Measurements from ENCODE around the gene WNT5B. TPM values are rescaled to one million over a fixed set of nuclear protein-coding genes. Genes with fewer than 3 reads are reported as not detected.

The WNT5B gene
- total RNA-seq, 2 donors from 2014 or later: 0.71 to 6.1 TPM

DNA sequence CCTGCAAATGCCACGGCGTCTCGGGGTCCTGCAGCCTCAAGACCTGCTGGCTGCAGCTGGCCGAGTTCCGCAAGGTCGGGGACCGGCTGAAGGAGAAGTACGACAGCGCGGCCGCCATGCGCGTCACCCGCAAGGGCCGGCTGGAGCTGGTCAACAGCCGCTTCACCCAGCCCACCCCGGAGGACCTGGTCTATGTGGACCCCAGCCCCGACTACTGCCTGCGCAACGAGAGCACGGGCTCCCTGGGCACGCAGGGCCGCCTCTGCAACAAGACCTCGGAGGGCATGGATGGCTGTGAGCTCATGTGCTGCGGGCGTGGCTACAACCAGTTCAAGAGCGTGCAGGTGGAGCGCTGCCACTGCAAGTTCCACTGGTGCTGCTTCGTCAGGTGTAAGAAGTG is 16.8 kb downstream of the WNT5B start:
- Histone ChIP-seq H3K9ac (ENCODE audit: extremely low read depth, low read length, poor library complexity, severe bottlenecking) (no peak overlapping the region), H3K4me1 (ENCODE audit: control insufficient read depth, insufficient read depth, low read length) (peaks cover 5% of the 10 kb centered on the region), H3K4me3 (ENCODE audit: low read length) (no peak overlapping the region), H3K36me3 (ENCODE audit: control insufficient read depth, insufficient read depth, low read length) (no peaks in the 10 kb centered on the region), H3K9me3 (ENCODE audit: control insufficient read depth, low read length) (no peaks in the 10 kb centered on the region), H3K27me3 (ENCODE audit: control insufficient read depth, insufficient read depth, low read length, poor library complexity, severe bottlenecking) (no peaks in the 10 kb centered on the region), H3K27ac (ENCODE audit: low read depth, low read length) (no peak overlapping the region)
- DNase-seq: no peak
- H3K27me3 Mint-ChIP-seq (ENCODE audit: insufficient read depth): peaks cover 5% of the 10 kb centered on the region
- no peak overlapping the region for H3K27ac Mint-ChIP-seq
- no peaks in the 10 kb centered on the region for H3K9me3 Mint-ChIP-seq
- no peak overlapping the region for H3K4me3 Mint-ChIP-seq
- no peaks in the 10 kb centered on the region for H3K36me3 Mint-ChIP-seq (ENCODE audit: low read depth)
- 95% methylated on average over 16 to 29 of the region's 29 CpGs for WGBS, 2 experiments (ENCODE audit: insufficient coverage in 1 of 2, insufficient read length in 1 of 2)
- H3K4me1 Mint-ChIP-seq: peaks cover 36% of the 10 kb centered on the region
- no peak for TF ChIP-seq CTCF (conservative IDR thresholded peaks at IDR 0.05)

DNA sequence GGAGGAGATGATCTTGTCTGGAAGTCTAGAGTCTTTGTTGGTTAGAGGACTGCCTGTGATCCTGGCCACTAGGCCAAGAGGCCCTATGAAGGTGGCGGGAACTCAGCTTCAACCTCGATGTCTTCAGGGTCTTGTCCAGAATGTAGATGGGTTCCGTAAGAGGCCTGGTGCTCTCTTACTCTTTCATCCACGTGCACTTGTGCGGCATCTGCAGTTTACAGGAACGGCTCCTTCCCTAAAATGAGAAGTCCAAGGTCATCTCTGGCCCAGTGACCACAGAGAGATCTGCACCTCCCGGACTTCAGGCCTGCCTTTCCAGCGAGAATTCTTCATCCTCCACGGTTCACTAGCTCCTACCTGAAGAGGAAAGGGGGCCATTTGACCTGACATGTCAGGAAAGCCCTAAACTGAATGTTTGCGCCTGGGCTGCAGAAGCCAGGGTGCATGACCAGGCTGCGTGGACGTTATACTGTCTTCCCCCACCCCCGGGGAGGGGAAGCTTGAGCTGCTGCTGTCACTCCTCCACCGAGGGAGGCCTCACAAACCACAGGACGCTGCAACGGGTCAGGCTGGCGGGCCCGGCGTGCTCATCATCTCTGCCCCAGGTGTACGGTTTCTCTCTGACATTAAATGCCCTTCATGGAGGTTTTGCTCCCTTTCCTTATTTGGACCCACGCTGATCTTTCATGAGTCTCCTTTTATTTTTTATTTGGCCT is 17.7 kb downstream of the WNT5B start:
- Mint-ChIP-seq H3K27ac (no peak overlapping the region), H3K27me3 (ENCODE audit: insufficient read depth) (peaks cover 6% of the 10 kb centered on the region), H3K9me3 (no peaks in the 10 kb centered on the region), H3K36me3 (ENCODE audit: low read depth) (no peaks in the 10 kb centered on the region), H3K4me1 (peaks cover 38% of the 10 kb centered on the region), H3K4me3 (no peak overlapping the region)
- TF ChIP-seq CTCF (conservative IDR thresholded peaks at IDR 0.05): no peak
- 84 to 85% methylated on average over 19 to 21 of the region's 21 CpGs for WGBS, 2 experiments (ENCODE audit: insufficient coverage in 1 of 2, insufficient read length in 1 of 2)
- Histone ChIP-seq H3K36me3 (ENCODE audit: control insufficient read depth, insufficient read depth, low read length) (no peaks in the 10 kb centered on the region), H3K27ac (ENCODE audit: low read depth, low read length) (no peak overlapping the region), H3K4me1 (ENCODE audit: control insufficient read depth, insufficient read depth, low read length) (peaks cover 5% of the 10 kb centered on the region), H3K4me3 (ENCODE audit: low read length) (no peak overlapping the region), H3K27me3 (ENCODE audit: control insufficient read depth, insufficient read depth, low read length, poor library complexity, severe bottlenecking) (no peaks in the 10 kb centered on the region), H3K9ac (ENCODE audit: extremely low read depth, low read length, poor library complexity, severe bottlenecking) (no peak overlapping the region), H3K9me3 (ENCODE audit: control insufficient read depth, low read length) (no peaks in the 10 kb centered on the region)
- DNase-seq: no peak

DNA sequence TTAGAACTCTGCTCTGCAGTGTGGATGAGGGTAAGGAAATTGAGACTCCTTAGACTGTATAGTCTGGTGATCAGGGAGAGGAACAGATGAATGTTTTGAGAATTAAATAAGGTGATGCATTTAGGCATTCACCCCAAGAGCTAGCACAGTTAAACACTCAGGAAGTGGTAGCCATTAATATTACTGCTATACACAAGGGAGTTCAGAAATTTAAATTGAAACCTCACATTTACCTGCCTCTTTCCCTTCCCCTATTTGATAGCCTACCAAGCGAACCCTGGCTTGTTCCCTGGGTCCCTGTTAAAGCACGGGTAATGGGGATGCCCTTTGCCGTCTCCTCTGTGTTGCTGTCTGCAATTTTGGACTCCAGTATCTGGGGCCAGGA is 18.2 kb downstream of the WNT5B start:
- Mint-ChIP-seq H3K27me3 (ENCODE audit: insufficient read depth) (peaks cover 8% of the 10 kb centered on the region), H3K27ac (no peak overlapping the region), H3K4me1 (peaks cover 32% of the 10 kb centered on the region), H3K36me3 (ENCODE audit: low read depth) (no peaks in the 10 kb centered on the region), H3K9me3 (no peaks in the 10 kb centered on the region), H3K4me3 (no peak overlapping the region)
- H3K4me1 ChIP-seq (ENCODE audit: control insufficient read depth, insufficient read depth, low read length): peaks cover 2% of the 10 kb centered on the region
- no peak overlapping the region for H3K9ac ChIP-seq (ENCODE audit: extremely low read depth, low read length, poor library complexity, severe bottlenecking)
- no peaks in the 10 kb centered on the region for H3K27me3 ChIP-seq (ENCODE audit: control insufficient read depth, insufficient read depth, low read length, poor library complexity, severe bottlenecking)
- H3K9me3 ChIP-seq (ENCODE audit: control insufficient read depth, low read length): no peaks in the 10 kb centered on the region
- H3K4me3 ChIP-seq (ENCODE audit: low read length): no peak overlapping the region
- H3K36me3 ChIP-seq (ENCODE audit: control insufficient read depth, insufficient read depth, low read length): no peaks in the 10 kb centered on the region
- DNase-seq: no peak
- WGBS, 2 experiments (ENCODE audit: insufficient coverage in 1 of 2, insufficient read length in 1 of 2): 95 to 100% methylated on average over 1 to 3 of the region's 3 CpGs
- no peak overlapping the region for H3K27ac ChIP-seq (ENCODE audit: low read depth, low read length)
- no peak for TF ChIP-seq CTCF (conservative IDR thresholded peaks at IDR 0.05)
